HCT116 (cell line): ENCODE data around the gene P2RX6. TPM values are rescaled to one million over a fixed set of nuclear protein-coding genes. Genes with fewer than 3 reads are reported as not detected.

ENCODE experiments used
- ATAC-seq: fragments of 200-7000 bp; cut with Tn5 transposase; 2 replicates; pipeline ENCODE4 v1.9.1; 2020; ENCODE audit warnings: mild to moderate bottlenecking, moderate library complexity
- BruUV-seq: library from RNA; stranded (reverse); fragments of 400-500 nt; replicated peaks from 2 replicates; lab custom pipeline; 2021; lab: Mats Ljungman, UMichigan
- CTCF ChIA-PET: fragments of 300-600 bp; sonication (Branson Sonifier 250); formaldehyde crosslinking; loops from one replicate; lab custom pipeline; 2021; ENCODE audit warnings: antibody characterized with exemption; lab: Charles Lee
- POLR2A ChIA-PET: fragments of 300-600, 350-600 bp; sonication (Branson Sonifier 250); formaldehyde crosslinking; loops from one replicate; lab custom pipeline; 2021; ENCODE audit warnings: antibody characterized with exemption; lab: Charles Lee
- RAD21 ChIA-PET, 2 experiments: fragments of 300-600 bp; sonication (Branson Sonifier 250); formaldehyde crosslinking; loops; one replicate each; lab custom pipeline; 2023; ENCODE audit warnings: low total read pairs in 2 of 2; ENCODE audit not compliant: uncharacterized antibody in 2 of 2, unreplicated experiment in 2 of 2, low non-redundant PET in 1 of 2; lab: Charles Lee
- DNase-seq: peaks from one replicate; pipeline ENCODE4 v3.0.0-alpha.2; 2010; ENCODE audit warnings: low read depth, low spot score
- H2AFZ ChIP-seq: fragments of 200-600 bp; shearing (Covaris generic), sonication (generic); 2 replicates; pipeline ENCODE4 v1.6.1; 2017; ENCODE audit warnings: low read depth, mixed run types, mixed read lengths, antibody characterized with exemption, low read length; ENCODE audit not compliant: poor library complexity, severe bottlenecking
- H3K27ac ChIP-seq: 2 replicates; pipeline ENCODE4 v1.5.1; 2012; ENCODE audit warnings: low read depth, low read length
- H3K27me3 ChIP-seq: fragments of 200-600 bp; sonication (generic); 2 replicates; pipeline ENCODE4 v1.6.1; 2016; ENCODE audit warnings: mixed run types, low read length, mixed read lengths; ENCODE audit not compliant: insufficient read depth
- H3K36me3 ChIP-seq, 2 experiments: fragments of 200-500 bp in 1 of 2; fragments of 200-600 bp in 1 of 2; sonication (Bioruptor generic) in 1 of 2; sonication (generic) in 1 of 2; 2 replicates each; pipeline versions ENCODE4 v1.5.1 to v1.6.1; 2014 to 2016; ENCODE audit warnings: low read length in 2 of 2, inconsistent platforms in 1 of 2, mixed read lengths in 1 of 2, mixed run types in 1 of 2; ENCODE audit not compliant: insufficient read depth in 2 of 2, control insufficient read depth in 1 of 2
- H3K4me1 ChIP-seq, 2 experiments: fragments of 200-600 bp in 1 of 2; sonication (generic) in 1 of 2; 2 replicates each; pipeline versions ENCODE4 v1.5.1 to v1.6.1; 2012 to 2017; ENCODE audit warnings: low read length in 2 of 2, inconsistent platforms in 1 of 2, mild to moderate bottlenecking in 1 of 2, mixed read lengths in 1 of 2, mixed run types in 1 of 2, moderate library complexity in 1 of 2; ENCODE audit not compliant: insufficient read depth in 2 of 2, control insufficient read depth in 1 of 2
- H3K4me2 ChIP-seq: fragments of 200-600 bp; sonication (generic); 2 replicates; pipeline ENCODE4 v1.6.1; 2017; ENCODE audit warnings: mixed run types, low read length, mixed read lengths
- H3K4me3 ChIP-seq, 2 experiments: fragments of 200-600 bp in 1 of 2; sonication (generic) in 1 of 2; replicated peaks in 1 of 2; 2 replicates each; pipeline ENCODE4 v1.5.1; 2011 to 2016; ENCODE audit warnings: low read length in 2 of 2, control low read depth in 1 of 2, low read depth in 1 of 2, mild to moderate bottlenecking in 1 of 2, mixed read lengths in 1 of 2, mixed run types in 1 of 2
- H3K79me2 ChIP-seq: fragments of 200-600 bp; sonication (generic); 2 replicates; pipeline ENCODE4 v1.6.1; 2017; ENCODE audit warnings: mild to moderate bottlenecking, mixed run types, low read length, moderate library complexity, mixed read lengths; ENCODE audit not compliant: insufficient read depth
- H3K9ac ChIP-seq: fragments of 200-600 bp; sonication (generic); 2 replicates; pipeline ENCODE4 v1.6.1; 2016; ENCODE audit warnings: low read length, mixed read lengths
- H3K9me2 ChIP-seq: fragments of 200-600 bp; sonication (generic), shearing (Covaris generic); 2 replicates; pipeline ENCODE4 v1.6.1; 2017; ENCODE audit warnings: mixed run types, mild to moderate bottlenecking, moderate library complexity; ENCODE audit not compliant: insufficient read depth
- H3K9me3 ChIP-seq, 2 experiments: fragments of 200-500 bp in 1 of 2; fragments of 200-600 bp in 1 of 2; sonication (Bioruptor generic) in 1 of 2; sonication (generic) in 1 of 2; 2 replicates each; pipeline ENCODE4 v1.6.1; 2014 to 2017; ENCODE audit warnings: low read length in 2 of 2, mixed read lengths in 2 of 2, inconsistent platforms in 1 of 2, low read depth in 1 of 2, mild to moderate bottlenecking in 1 of 2, mixed run types in 1 of 2, moderate library complexity in 1 of 2; ENCODE audit not compliant: control insufficient read depth in 1 of 2, insufficient read depth in 1 of 2
- H4K20me1 ChIP-seq: fragments of 200-600 bp; sonication (generic), shearing (Covaris generic); 2 replicates; pipeline ENCODE4 v1.6.1; 2017; ENCODE audit warnings: mixed run types, mild to moderate bottlenecking, moderate library complexity; ENCODE audit not compliant: insufficient read depth
- CEBPB ChIP-seq: IDR thresholded peaks from 2 replicates; pipeline ENCODE4 v1.6.1; 2012; ENCODE audit warnings: low read depth
- JUND ChIP-seq: IDR thresholded peaks from 2 replicates; pipeline ENCODE4 v1.6.1; 2012
- POLR2AphosphoS5 ChIP-seq: IDR thresholded peaks from 2 replicates; pipeline ENCODE4 v1.6.1; 2011; ENCODE audit warnings: mild to moderate bottlenecking, low read depth, low read length, moderate library complexity
- intact Hi-C: fragments of 100-400 bp; cut with micrococcal nuclease; formaldehyde crosslinking; loops from 2 replicates; pipeline ENCODE4 v1.10.0; 2022
- total RNA-seq: library from RNA; stranded (reverse); gene quantifications from one replicate; pipeline ENCODE4 v1.2.1, GENCODE V29; 2021; ENCODE audit not compliant: unreplicated experiment
- TF ChIP-seq, protein P1 (sequence below): IDR thresholded peaks from 2 replicates; pipeline ENCODE4 v1.6.1; 2012; ENCODE audit warnings: low read depth

Gene P2RX6
- total RNA-seq, 1 experiment from 2014 or later: 0.20 TPM

- TF ChIP-seq JUND (no peak), CEBPB (no peak)
- CTCF ChIA-PET: no interaction called here
- RAD21 ChIA-PET: no interaction called here
- ATAC-seq (no peak; the same call in 1 of the 2 replicates), DNase-seq (no peak)
- no peaks in the 10 kb centered on the region for H3K27me3 ChIP-seq
- peak overlapping the region; percentile 42 for H3K9ac ChIP-seq
- peak overlapping the region; percentile 38 to 54 for H3K4me3 ChIP-seq
- intact Hi-C loops: no loop called here
- H3K36me3 ChIP-seq: no peaks in the 10 kb centered on the region
- POLR2A ChIA-PET: interaction anchor here (1.2 kb wide), 1 partner anchor 12 kb away, joined by 3 read pairs; the partner anchor contains the start of gene THAP7
- H3K4me2 ChIP-seq: peak overlapping the region; percentile 82
- H3K79me2 ChIP-seq: no peaks in the 10 kb centered on the region
- H3K4me1 ChIP-seq: peaks cover 15 to 20% of the 10 kb centered on the region in 2 experiments
- no peak overlapping the region for H2AFZ ChIP-seq
- H3K9me2 ChIP-seq: no peaks in the 10 kb centered on the region
- no peaks in the 10 kb centered on the region for H3K9me3 ChIP-seq
- no TSS peak for BruUV-seq
- H3K27ac ChIP-seq: peak overlapping the region; percentile 46; the same call in 1 of the 2 replicates
- no peaks in the 10 kb centered on the region for H4K20me1 ChIP-seq
These were observed 1.2 kb upstream of the P2RX6 start for GRCh38 chr22:21013657-21014201.

- Histone ChIP-seq H3K27ac (peak overlapping the region; percentile 46; the same call in 1 of the 2 replicates), H2AFZ (peak overlapping the region; percentile 31), H3K27me3 (no peaks in the 10 kb centered on the region), H3K4me3 (peak overlapping the region; percentile 38 to 54), H3K36me3 (no peaks in the 10 kb centered on the region), H3K79me2 (no peaks in the 10 kb centered on the region), H3K9me3 (no peaks in the 10 kb centered on the region), H3K9me2 (no peaks in the 10 kb centered on the region), H3K4me1 (peaks cover 15 to 20% of the 10 kb centered on the region in 2 experiments), H3K9ac (peak overlapping the region; percentile 42), H3K4me2 (peak overlapping the region; percentile 82), H4K20me1 (no peaks in the 10 kb centered on the region)
- ChIA-PET CTCF (no interaction called here), POLR2A (interaction anchor here (1.2 kb wide), 1 partner anchor 12 kb away, joined by 3 read pairs; the partner anchor contains the start of gene THAP7), RAD21 (no interaction called here)
- TF ChIP-seq, protein P1, sequence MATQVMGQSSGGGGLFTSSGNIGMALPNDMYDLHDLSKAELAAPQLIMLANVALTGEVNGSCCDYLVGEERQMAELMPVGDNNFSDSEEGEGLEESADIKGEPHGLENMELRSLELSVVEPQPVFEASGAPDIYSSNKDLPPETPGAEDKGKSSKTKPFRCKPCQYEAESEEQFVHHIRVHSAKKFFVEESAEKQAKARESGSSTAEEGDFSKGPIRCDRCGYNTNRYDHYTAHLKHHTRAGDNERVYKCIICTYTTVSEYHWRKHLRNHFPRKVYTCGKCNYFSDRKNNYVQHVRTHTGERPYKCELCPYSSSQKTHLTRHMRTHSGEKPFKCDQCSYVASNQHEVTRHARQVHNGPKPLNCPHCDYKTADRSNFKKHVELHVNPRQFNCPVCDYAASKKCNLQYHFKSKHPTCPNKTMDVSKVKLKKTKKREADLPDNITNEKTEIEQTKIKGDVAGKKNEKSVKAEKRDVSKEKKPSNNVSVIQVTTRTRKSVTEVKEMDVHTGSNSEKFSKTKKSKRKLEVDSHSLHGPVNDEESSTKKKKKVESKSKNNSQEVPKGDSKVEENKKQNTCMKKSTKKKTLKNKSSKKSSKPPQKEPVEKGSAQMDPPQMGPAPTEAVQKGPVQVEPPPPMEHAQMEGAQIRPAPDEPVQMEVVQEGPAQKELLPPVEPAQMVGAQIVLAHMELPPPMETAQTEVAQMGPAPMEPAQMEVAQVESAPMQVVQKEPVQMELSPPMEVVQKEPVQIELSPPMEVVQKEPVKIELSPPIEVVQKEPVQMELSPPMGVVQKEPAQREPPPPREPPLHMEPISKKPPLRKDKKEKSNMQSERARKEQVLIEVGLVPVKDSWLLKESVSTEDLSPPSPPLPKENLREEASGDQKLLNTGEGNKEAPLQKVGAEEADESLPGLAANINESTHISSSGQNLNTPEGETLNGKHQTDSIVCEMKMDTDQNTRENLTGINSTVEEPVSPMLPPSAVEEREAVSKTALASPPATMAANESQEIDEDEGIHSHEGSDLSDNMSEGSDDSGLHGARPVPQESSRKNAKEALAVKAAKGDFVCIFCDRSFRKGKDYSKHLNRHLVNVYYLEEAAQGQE: no peak
- 0 out of 2 replicates have a peak, but pooled peaks have one; percentile 21 for TF ChIP-seq POLR2AphosphoS5
- DNase-seq (peak; percentile 70), ATAC-seq (peak; percentile 98)
- BruUV-seq: no TSS peak
- intact Hi-C loops: no loop called here
These were observed 701 bp upstream of the P2RX6 start for GRCh38 chr22:21014202-21014725.
